WERI-Rb-1 (cell line): Measurements from ENCODE around the gene MEGF11.

Experiments
- DNase-seq: peaks from one replicate; pipeline ENCODE4 v3.0.0-alpha.2; 2020
- H3K27ac ChIP-seq: fragments of 250-450 bp; sonication (Bioruptor Pico); 2 replicates; pipeline ENCODE4 v1.5.1; 2020; ENCODE audit warnings: mild to moderate bottlenecking, moderate library complexity
- H3K27me3 ChIP-seq: fragments of 250-450 bp; sonication (Bioruptor Pico); 2 replicates; pipeline ENCODE4 v1.5.1; 2021; ENCODE audit warnings: mild to moderate bottlenecking, low read depth, moderate library complexity; ENCODE audit not compliant: insufficient read depth, severe bottlenecking
- H3K36me3 ChIP-seq: fragments of 250-450 bp; sonication (Bioruptor Pico); 2 replicates; pipeline ENCODE4 v1.5.1; 2020; ENCODE audit warnings: mild to moderate bottlenecking, moderate library complexity
- H3K4me3 ChIP-seq: 2 replicates; pipeline ENCODE4 v1.5.1; 2011; ENCODE audit warnings: low read depth, mild to moderate bottlenecking, control low read depth, low read length
- H3K9me3 ChIP-seq: fragments of 250-450 bp; sonication (Bioruptor Pico); 2 replicates; pipeline ENCODE4 v1.5.1; 2021; ENCODE audit warnings: mild to moderate bottlenecking, moderate library complexity; ENCODE audit not compliant: severe bottlenecking
- TF ChIP-seq, protein P1 (sequence below): IDR thresholded peaks from 2 replicates; pipeline ENCODE4 v1.5.1; 2011; ENCODE audit warnings: low read depth, mild to moderate bottlenecking, control low read depth, inconsistent platforms, low read length

The MEGF11 gene

DNA sequence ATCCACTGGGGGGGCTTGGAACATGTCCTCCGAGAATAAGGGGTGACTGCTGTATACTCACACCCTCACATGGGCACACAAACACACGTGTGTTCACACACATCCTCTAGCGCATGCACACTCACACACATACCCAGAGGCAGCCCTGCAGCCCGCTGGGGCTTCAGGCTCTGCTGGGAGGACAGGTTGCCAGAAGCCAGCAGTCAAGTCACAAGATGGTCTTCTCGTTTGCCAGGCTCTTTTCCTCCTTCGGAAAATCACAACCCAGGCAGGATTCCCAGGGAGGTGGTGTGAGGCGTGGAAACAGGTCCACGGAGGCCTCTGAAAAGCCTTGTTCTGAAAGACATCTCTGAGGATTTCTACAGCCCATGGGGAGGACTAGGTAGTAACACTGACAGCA lies 26.8 kb downstream of the MEGF11 start:
- TF ChIP-seq, protein P1, sequence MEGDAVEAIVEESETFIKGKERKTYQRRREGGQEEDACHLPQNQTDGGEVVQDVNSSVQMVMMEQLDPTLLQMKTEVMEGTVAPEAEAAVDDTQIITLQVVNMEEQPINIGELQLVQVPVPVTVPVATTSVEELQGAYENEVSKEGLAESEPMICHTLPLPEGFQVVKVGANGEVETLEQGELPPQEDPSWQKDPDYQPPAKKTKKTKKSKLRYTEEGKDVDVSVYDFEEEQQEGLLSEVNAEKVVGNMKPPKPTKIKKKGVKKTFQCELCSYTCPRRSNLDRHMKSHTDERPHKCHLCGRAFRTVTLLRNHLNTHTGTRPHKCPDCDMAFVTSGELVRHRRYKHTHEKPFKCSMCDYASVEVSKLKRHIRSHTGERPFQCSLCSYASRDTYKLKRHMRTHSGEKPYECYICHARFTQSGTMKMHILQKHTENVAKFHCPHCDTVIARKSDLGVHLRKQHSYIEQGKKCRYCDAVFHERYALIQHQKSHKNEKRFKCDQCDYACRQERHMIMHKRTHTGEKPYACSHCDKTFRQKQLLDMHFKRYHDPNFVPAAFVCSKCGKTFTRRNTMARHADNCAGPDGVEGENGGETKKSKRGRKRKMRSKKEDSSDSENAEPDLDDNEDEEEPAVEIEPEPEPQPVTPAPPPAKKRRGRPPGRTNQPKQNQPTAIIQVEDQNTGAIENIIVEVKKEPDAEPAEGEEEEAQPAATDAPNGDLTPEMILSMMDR = no peak
- H3K9me3 ChIP-seq = peaks cover 4% of the 10 kb centered on the region
- H3K27ac ChIP-seq = no peak overlapping the region
- no peak for DNase-seq
- no peak overlapping the region for H3K4me3 ChIP-seq
- H3K27me3 ChIP-seq = no peaks in the 10 kb centered on the region
- H3K36me3 ChIP-seq = no peaks in the 10 kb centered on the region

GRCh38 chr15:66225656-66226274 lies 27.8 kb downstream of the MEGF11 start:
- TF ChIP-seq, protein P1 = no peak
- Histone ChIP-seq H3K36me3 (no peaks in the 10 kb centered on the region), H3K27ac (no peak overlapping the region), H3K27me3 (no peaks in the 10 kb centered on the region), H3K9me3 (peaks cover 4% of the 10 kb centered on the region), H3K4me3 (no peak overlapping the region)
- DNase-seq = no peak

- no peak overlapping the region for H3K27ac ChIP-seq
- H3K9me3 ChIP-seq = peaks cover 4% of the 10 kb centered on the region
- DNase-seq = no peak
These were observed 28.6 kb downstream of the MEGF11 start for GRCh38 chr15:66224946-66225345.

GRCh38 chr15:66222273-66223198 lies 31.0 kb downstream of the MEGF11 start:
- no peak overlapping the region for H3K4me3 ChIP-seq
- H3K27ac ChIP-seq = no peak overlapping the region
- no peaks in the 10 kb centered on the region for H3K27me3 ChIP-seq
- no peak for DNase-seq
- no peaks in the 10 kb centered on the region for H3K36me3 ChIP-seq
- H3K9me3 ChIP-seq = no peaks in the 10 kb centered on the region
- TF ChIP-seq, protein P1 = no peak

More at GRCh38 chr15:66224946-66225345, 28.6 kb downstream of the MEGF11 start:
- TF ChIP-seq, protein P1 = no peak
- H3K4me3 ChIP-seq = no peak overlapping the region
- H3K36me3 ChIP-seq = no peaks in the 10 kb centered on the region
- H3K27me3 ChIP-seq = no peaks in the 10 kb centered on the region

GRCh38 chr15:66221126-66221525 lies 32.4 kb downstream of the MEGF11 start:
- TF ChIP-seq, protein P1 = no peak
- DNase-seq = no peak
- no peak overlapping the region for H3K4me3 ChIP-seq
- no peaks in the 10 kb centered on the region for H3K9me3 ChIP-seq
- no peak overlapping the region for H3K27ac ChIP-seq
- H3K36me3 ChIP-seq = no peaks in the 10 kb centered on the region
- no peaks in the 10 kb centered on the region for H3K27me3 ChIP-seq
